ENCODE results near the gene PDCL2.

The PDCL2 gene

DNA sequence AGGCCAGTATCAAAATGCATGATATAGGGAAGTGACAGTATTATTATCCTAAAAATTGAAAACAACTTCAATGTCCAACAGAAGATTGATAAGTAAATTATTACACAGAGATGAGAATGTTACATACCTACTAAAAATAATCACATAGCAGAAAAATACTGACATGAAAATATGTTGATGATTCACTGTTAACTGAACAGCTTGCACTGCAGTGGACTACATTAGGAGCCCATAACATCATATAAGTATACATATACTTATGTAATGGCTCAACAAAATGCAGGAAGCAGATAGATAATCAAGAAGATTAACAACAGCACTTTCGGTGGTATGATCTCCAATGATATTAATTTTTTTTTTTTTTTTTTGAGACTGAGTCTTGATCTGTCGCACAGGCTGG, 52.4 kb downstream of the PDCL2 start:
- no peak for DNase-seq (ENCODE audit: low read depth, low spot score)

DNA sequence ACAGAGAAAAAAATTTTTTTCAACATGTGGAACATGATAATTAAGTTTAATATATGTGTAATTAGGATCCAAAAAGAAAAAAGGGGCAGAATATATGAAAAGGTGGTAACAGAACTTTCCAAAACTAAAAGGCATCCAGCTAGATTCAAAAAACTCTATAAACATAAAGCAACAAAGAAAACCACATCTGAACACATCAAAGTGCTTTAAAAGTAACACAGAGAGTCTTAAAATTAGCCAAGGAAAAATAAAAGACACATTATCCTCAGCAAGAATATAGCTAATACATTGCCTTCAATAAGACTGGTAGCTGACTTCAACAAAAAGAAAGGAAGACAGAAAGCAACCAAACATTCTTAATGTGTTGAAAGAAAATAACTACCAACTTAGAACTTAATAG, 53.5 kb downstream of the PDCL2 start:
- DNase-seq (ENCODE audit: low read depth, low spot score), result no peak

DNA sequence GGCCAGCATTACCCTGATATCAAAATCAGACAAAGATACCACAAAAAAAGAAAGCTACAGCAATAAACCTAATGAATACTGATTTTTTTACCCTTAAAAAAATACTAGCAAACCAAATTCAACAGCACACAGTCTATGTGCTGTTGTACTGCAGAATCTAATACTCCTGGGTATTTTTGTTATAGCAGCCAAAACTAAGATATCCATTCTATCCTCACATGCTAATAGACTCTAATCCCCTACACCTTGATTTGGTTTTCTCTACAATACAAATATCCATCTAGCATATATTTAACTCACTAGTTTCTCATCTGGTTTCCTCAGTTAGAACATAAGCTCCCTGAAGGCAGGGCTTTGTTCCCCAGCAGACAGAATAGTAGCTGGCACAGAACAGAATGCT, 57.7 kb downstream of the PDCL2 start:
- no peak for DNase-seq (ENCODE audit: low read depth, low spot score)

DNA sequence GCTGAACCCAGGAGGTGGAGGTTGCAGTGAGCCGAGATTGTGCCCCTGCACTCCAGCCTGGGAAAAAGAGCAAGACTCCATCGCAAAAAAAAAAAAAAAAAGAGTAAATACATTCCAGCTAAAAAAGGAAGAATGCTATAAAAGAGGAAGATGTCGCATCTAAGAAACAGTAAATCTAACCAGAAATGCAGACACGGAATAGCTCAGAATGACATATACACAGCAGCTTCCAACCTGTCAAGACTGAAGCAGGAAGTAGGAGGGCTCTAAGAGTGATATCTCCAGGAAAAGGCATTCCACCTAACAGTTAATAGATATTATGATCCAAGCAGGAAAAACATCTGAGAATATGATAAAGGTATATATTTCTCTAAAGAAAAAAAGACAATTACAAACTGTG, 61.4 kb downstream of the PDCL2 start:
- no peak for DNase-seq (ENCODE audit: low read depth, low spot score)

DNA sequence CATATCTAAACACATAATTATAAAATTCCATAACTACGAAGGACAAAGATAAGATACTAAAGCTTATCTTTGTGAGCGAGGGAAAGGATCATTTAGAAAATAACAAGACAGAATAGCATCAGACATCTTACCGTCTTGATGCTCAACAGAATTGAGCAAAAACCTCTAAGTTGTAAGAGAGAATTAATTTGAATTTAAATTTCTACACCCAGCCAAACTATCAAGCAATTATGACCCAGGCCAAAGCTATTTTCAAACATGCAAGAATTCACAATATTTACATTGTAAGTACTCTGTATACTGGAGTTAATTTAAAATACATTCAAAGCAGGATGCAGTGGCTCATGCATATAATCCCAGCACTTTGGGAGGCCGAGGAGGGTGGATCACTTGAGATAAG, 61.9 kb downstream of the PDCL2 start:
- no peak for DNase-seq (ENCODE audit: low read depth, low spot score)

DNA sequence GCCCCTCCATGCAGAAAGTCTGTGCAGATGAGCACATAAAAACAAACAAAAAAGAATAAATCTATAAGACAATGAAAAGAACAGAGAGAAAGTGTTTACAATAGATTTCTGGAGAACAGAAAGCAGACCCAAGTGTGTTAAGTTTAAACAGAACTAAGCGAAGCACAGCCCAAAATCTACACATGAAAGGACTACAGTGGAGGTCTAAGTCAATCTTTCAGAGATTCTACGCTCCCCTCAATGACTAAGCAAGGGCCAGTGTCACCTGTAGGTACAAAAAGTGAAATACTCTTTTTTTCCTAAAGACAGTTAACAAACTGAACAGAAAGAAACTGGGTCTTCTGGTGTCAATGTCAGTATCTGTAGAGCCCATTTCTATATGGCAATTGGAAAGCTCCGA, 63.6 kb downstream of the PDCL2 start:
- no peak for DNase-seq (ENCODE audit: low read depth, low spot score)

DNA sequence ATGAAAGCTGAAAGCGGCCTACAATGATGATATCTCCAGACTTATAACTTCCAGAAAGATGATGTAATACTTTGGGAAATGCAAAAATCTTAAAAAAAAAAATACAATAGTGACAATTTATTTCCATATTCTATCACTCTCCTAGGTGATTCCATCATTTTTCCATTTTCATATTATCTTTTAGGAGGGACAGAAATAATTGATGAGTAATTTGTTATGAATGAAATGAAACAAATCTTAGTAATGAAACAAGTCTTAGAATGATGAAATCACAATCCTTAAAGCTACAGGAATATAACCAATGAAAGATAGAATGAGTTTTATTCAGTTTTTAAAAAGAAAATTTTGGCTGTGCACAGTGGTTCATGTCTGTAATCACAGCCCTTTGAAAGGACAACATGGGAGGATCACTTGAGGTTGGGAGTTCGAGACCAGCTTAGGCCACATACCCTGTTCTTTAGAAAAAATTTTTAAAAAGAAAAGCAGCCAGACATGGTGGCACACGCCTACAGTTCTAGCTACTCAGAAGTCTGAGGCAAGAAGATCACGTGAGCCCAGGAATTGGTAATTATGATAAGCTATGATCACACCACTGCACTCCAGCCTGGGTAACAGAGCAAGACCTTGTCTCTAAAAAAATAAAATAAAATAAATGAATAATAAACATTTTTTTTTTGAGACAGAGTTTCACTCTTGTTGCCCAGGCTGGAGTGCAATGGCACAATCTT, 67.0 kb downstream of the PDCL2 start:
- no peak for DNase-seq (ENCODE audit: low read depth, low spot score)

DNA sequence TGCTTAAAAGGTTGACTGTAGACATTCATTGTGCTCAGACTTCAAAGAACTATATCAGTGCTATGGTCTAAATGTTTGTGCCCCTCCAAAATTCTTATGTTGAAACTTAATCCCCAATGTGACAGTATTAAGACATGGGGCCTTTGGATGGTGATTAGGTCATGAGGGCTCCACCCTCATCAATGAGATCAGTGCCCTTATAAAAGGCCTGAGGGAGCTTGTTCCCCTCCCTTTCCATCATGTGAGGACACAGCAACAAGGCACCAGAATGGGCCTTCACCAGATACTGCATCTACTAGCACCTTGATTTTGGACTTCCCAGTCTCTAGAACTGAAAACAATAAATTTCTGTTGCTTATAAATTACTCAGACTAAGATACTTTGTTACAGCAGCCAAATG, 73.6 kb downstream of the PDCL2 start:
- DNase-seq (ENCODE audit: low read depth, low spot score), result no peak

DNA sequence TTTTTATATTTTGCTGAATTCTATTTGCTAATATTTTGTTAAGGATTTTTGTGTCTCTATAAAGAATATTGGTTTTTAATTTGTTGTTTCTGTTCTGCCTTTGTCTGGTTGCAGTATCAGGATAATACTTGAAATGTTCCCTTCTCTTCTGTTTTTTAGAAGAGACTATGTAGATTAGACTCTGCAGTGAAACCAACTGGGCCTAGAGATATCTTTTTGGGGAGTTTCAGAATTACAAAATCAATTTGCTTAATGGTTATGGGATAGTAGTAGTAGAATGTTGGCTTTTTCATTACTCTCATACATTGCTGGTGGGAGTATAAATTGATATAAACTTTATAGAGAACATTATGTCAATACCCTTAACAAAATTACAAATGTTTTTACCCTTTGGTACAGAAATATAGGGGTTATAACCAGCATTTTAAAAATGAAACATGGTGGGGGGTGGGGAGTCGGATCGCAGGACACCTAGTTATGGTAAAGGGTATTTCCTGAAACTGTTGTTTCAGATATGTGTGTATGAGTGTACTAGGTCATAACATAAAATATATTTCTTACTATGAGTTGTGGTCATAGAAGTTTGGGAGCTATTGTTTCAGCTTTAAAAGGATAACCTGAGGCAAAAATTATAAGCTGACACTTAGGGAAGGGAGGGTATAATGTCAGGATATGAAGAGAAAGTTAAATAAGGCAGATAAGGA, 74.4 kb downstream of the PDCL2 start:
- DNase-seq (ENCODE audit: low read depth, low spot score), result no peak

DNA sequence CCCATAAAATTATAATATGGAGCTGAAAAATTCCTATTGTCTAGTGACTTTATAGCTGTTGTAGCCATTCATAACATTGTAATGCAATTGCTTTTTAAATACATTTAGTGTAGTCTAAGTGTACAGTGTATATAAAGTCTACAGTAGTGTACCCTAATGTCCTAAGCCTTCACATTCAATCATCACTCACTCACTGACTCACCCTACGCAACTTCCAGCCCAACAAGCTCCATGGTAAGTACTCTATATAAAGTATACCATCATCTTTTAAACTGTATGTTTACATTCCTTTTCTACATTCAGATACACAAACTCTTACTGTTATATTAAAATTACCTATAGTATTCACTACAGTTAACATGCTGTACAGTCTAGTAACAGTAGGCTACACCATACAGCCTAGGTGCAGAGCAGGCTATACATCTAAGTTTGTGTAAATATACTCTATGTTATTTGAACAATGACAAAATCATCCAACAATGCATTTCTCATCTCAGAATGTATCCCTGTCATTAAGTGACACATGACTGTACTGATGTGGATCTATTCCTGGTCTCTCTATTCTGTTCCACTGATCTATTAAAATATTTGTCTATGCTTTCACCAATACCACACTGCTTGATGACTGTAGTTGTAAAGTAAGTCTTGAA, 79.0 kb downstream of the PDCL2 start:
- no peak for DNase-seq (ENCODE audit: low read depth, low spot score)

DNA sequence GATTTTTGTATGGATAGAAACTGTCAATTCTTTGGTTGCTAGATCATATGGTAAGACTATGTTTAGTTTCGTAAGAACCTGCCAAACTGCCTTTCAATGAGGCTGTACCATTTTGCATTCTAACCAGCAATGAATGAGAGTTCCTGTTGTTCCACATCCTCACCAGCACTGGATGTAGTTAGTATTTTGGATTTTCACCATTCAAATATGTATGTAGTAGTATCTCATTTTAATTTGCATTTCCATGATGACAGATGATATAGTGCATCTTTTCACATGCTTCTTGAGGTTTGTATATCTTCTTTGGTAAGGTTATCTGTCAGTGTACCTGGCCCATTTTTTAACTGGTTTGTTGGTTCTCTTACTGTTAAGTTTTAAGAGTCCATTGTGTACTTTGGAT, 80.0 kb downstream of the PDCL2 start:
- no peak for DNase-seq (ENCODE audit: low read depth, low spot score)

DNA sequence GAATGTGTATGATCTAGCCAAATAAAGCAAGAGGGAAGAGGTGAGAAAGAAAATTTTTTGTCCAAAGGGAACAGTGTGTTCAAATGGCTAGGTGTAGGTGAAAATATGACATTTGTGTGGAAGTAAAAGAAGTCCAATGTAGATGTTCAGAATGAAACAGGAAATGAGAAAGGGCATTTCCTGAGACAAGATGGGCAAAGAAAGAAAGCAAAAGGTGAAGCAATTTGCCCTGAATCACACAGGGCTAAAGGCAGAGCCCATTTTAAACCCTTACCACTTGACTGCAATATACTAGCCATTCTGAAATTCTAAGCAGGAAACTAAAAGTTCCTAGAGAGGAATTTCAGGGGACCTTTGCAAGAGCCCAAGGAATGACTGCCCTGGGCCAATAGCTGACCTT, 81.4 kb downstream of the PDCL2 start:
- DNase-seq (ENCODE audit: low read depth, low spot score), result no peak

DNA sequence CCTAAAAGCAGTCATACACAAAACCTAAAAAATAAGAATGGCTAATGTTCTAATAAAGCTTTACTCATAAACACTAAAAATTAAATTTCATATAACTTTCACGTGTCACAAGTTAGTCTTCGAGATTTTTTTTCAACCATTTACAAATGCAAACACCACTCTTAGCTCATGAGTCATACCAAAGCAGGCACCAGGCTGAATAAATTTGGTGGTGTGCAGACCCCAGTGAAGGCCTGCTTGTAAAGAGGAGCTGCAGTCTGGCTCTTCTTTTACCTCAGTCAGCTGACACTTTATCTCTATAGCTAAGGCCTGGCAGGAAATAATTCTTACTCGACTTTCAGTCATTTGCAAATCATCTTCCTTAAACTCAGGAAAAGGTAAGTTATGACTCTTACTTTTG, 82.8 kb downstream of the PDCL2 start:
- DNase-seq (ENCODE audit: low read depth, low spot score), result no peak

DNA sequence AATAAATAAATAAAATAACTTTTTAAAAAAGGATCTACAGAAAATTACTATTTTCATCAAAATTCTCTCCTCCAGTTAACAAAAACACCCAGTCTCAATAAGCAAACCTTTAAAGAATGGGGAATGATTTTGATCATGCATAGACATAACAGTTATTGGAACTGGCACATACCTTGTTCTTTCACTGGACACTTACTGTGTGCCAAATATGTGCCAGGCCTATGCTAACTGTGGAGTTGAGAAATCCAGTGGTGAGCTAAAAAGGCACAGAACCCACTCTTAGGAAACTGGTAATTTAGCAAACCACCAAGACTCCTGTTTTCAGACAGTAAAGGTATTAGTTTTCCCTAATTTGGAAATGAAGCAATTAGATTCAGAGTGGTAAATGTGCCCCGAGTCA, 84.4 kb downstream of the PDCL2 start:
- DNase-seq (ENCODE audit: low read depth, low spot score), result no peak
